WERI-Rb-1 (cell line): ENCODE measurements around the gene VRK2.
"Not testable (repeated sequence)": the region's sequence is repeated elsewhere in the genome, so short reads cannot be mapped to it uniquely, and the experiment has no call there.

Experiments
- DNase-seq: peaks from one replicate; pipeline ENCODE4 v3.0.0-alpha.2; 2020
- H3K27ac ChIP-seq: fragments of 250-450 bp; sonication (Bioruptor Pico); 2 replicates; pipeline ENCODE4 v1.5.1; 2020; ENCODE audit warnings: mild to moderate bottlenecking, moderate library complexity
- H3K27me3 ChIP-seq: fragments of 250-450 bp; sonication (Bioruptor Pico); 2 replicates; pipeline ENCODE4 v1.5.1; 2021; ENCODE audit warnings: mild to moderate bottlenecking, low read depth, moderate library complexity; ENCODE audit not compliant: insufficient read depth, severe bottlenecking
- H3K36me3 ChIP-seq: fragments of 250-450 bp; sonication (Bioruptor Pico); 2 replicates; pipeline ENCODE4 v1.5.1; 2020; ENCODE audit warnings: mild to moderate bottlenecking, moderate library complexity
- H3K4me3 ChIP-seq: 2 replicates; pipeline ENCODE4 v1.5.1; 2011; ENCODE audit warnings: low read depth, mild to moderate bottlenecking, control low read depth, low read length
- H3K9me3 ChIP-seq: fragments of 250-450 bp; sonication (Bioruptor Pico); 2 replicates; pipeline ENCODE4 v1.5.1; 2021; ENCODE audit warnings: mild to moderate bottlenecking, moderate library complexity; ENCODE audit not compliant: severe bottlenecking
- CTCF ChIP-seq: IDR thresholded peaks from 2 replicates; pipeline ENCODE4 v1.5.1; 2011; ENCODE audit warnings: low read depth, mild to moderate bottlenecking, control low read depth, inconsistent platforms, low read length

VRK2 gene

GRCh38 chr2:58182527-58182926, 135.9 kb downstream of the VRK2 start:
- no peak for TF ChIP-seq CTCF
- no peaks in the 10 kb centered on the region for H3K27me3 ChIP-seq
- no peak overlapping the region for H3K27ac ChIP-seq
- H3K36me3 ChIP-seq = peaks cover 13% of the 10 kb centered on the region
- H3K4me3 ChIP-seq = no peak overlapping the region
- DNase-seq = no peak
- H3K9me3 ChIP-seq = peaks cover 2% of the 10 kb centered on the region

- H3K27me3 ChIP-seq = no peaks in the 10 kb centered on the region
- no peak for TF ChIP-seq CTCF
- DNase-seq = no peak
Measured at GRCh38 chr2:58186501-58186900, 139.9 kb downstream of the VRK2 start.

GRCh38 chr2:58187022-58187421, 140.4 kb downstream of the VRK2 start:
- H3K27me3 ChIP-seq, H3K9me3 ChIP-seq, DNase-seq, H3K4me3 ChIP-seq, H3K27ac ChIP-seq: not testable (repeated sequence)
- H3K36me3 ChIP-seq = peaks cover 17% of the 10 kb centered on the region

More at GRCh38 chr2:58186501-58186900, 139.9 kb downstream of the VRK2 start:
- Histone ChIP-seq H3K4me3 (no peak overlapping the region), H3K27ac (no peak overlapping the region), H3K9me3 (no peaks in the 10 kb centered on the region), H3K36me3 (peaks cover 17% of the 10 kb centered on the region)

GRCh38 chr2:58194458-58194857, 147.9 kb downstream of the VRK2 start:
- Histone ChIP-seq H3K36me3 (peaks cover 33% of the 10 kb centered on the region), H3K4me3 (no peak overlapping the region), H3K9me3 (no peaks in the 10 kb centered on the region), H3K27me3 (no peaks in the 10 kb centered on the region), H3K27ac (no peak overlapping the region)
- no peak for DNase-seq
- TF ChIP-seq CTCF = no peak

- H3K27me3 ChIP-seq = no peaks in the 10 kb centered on the region
- no peak for DNase-seq
- no peak for TF ChIP-seq CTCF
- H3K9me3 ChIP-seq = no peaks in the 10 kb centered on the region
- H3K4me3 ChIP-seq = no peak overlapping the region
- no peak overlapping the region for H3K27ac ChIP-seq
- H3K36me3 ChIP-seq = peaks cover 32% of the 10 kb centered on the region
Measured at GRCh38 chr2:58195662-58196061, 149.1 kb downstream of the VRK2 start.

GRCh38 chr2:58197894-58198293, 151.3 kb downstream of the VRK2 start:
- H3K27me3 ChIP-seq = no peaks in the 10 kb centered on the region
- peaks cover 40% of the 10 kb centered on the region for H3K36me3 ChIP-seq
- H3K4me3 ChIP-seq = no peak overlapping the region
- no peaks in the 10 kb centered on the region for H3K9me3 ChIP-seq
- no peak for TF ChIP-seq CTCF
- no peak for DNase-seq
- no peak overlapping the region for H3K27ac ChIP-seq
